ENCODE data around the gene ERI2.

GRCh38 chr16:20755238-20755637 is 51.0 kb downstream of the ERI2 start:
- TF ChIP-seq POLR2AphosphoS5 (IDR thresholded peaks at IDR 0.05; ENCODE audit: low read depth, low read length), result no peak
- no peak for TF ChIP-seq POLR2A (IDR thresholded peaks at IDR 0.05; ENCODE audit: low read depth, low read length)
- TF ChIP-seq TAF1 (IDR thresholded peaks at IDR 0.05; ENCODE audit: borderline replicate concordance, low read depth, low read length), result no peak

Measured in GM12892 (cell line).